GM12878 (cell line): ENCODE measurements around the gene GSTM2.

ENCODE experiments used
- BHLHE40 ChIP-seq, 2 experiments: fragments of 450-650 bp in 1 of 2; IDR thresholded peaks; 2 replicates each; pipeline ENCODE4 v1.6.1; 2011 to 2017; ENCODE audit warnings: low read depth in 2 of 2, borderline replicate concordance in 1 of 2, improper control_type of control experiment in 1 of 2, low read length in 1 of 2, mild to moderate bottlenecking in 1 of 2
- CBX3 ChIP-seq: fragments of 200-600 bp; sonication (generic); IDR thresholded peaks from 2 replicates; pipeline ENCODE4 v1.6.1; 2016; ENCODE audit warnings: low read depth, borderline replicate concordance
- CTCF ChIP-seq, 3 experiments: IDR thresholded peaks in 2 of 3; conservative IDR thresholded peaks in 1 of 3; 2 replicates each; pipeline ENCODE4 v1.5.1; 2011; ENCODE audit warnings: low read depth in 3 of 3, low read length in 3 of 3, mild to moderate bottlenecking in 3 of 3, control low read depth in 2 of 3, moderate library complexity in 2 of 3, inconsistent platforms in 1 of 3, mixed read lengths in 1 of 3; ENCODE audit not compliant: control insufficient read depth in 2 of 3, insufficient read depth in 1 of 3; ENCODE audit errors: extremely low read depth in 1 of 3
- EP300 ChIP-seq, 2 experiments: fragments of 150-350 bp in 1 of 2; IDR thresholded peaks; 2 replicates each; pipeline ENCODE4 v1.6.1; 2011 to 2012; ENCODE audit warnings: low read depth in 2 of 2, low read length in 2 of 2, borderline replicate concordance in 1 of 2, improper control_type of control experiment in 1 of 2, inconsistent platforms in 1 of 2; ENCODE audit not compliant: control insufficient read depth in 1 of 2
- EZH2 ChIP-seq: IDR thresholded peaks from 2 replicates; pipeline ENCODE4 v1.6.1; 2012; ENCODE audit warnings: low read depth, mild to moderate bottlenecking, control low read depth, inconsistent platforms, low read length, borderline replicate concordance; ENCODE audit not compliant: control insufficient read depth
- FOXK2 ChIP-seq: fragments of 450-650 bp; IDR thresholded peaks from 2 replicates; pipeline ENCODE4 v1.6.1; 2017; ENCODE audit warnings: mild to moderate bottlenecking, moderate library complexity
- LARP7 ChIP-seq: fragments of 450-650 bp; IDR thresholded peaks from 2 replicates; pipeline ENCODE4 v1.6.1; 2017; ENCODE audit warnings: mild to moderate bottlenecking
- MAX ChIP-seq: IDR thresholded peaks from 2 replicates; pipeline ENCODE4 v1.6.1; 2012; ENCODE audit warnings: low read depth, low read length, improper control_type of control experiment
- MXI1 ChIP-seq: fragments of 150-350 bp; IDR thresholded peaks from 2 replicates; pipeline ENCODE4 v1.6.1; 2011; ENCODE audit warnings: low read depth, mild to moderate bottlenecking, inconsistent platforms, low read length, improper control_type of control experiment
- POLR2A ChIP-seq: IDR thresholded peaks from 2 replicates; pipeline ENCODE4 v1.6.1; 2011; ENCODE audit warnings: low read depth, mild to moderate bottlenecking, low read length
- POLR2AphosphoS5 ChIP-seq: IDR thresholded peaks from 2 replicates; pipeline ENCODE4 v1.6.1; 2011; ENCODE audit warnings: mild to moderate bottlenecking, low read length, inconsistent platforms

GRCh38 chr1:109654519-109654918 lies 13.3 kb upstream of the GSTM2 start:
- no peak for TF ChIP-seq POLR2A
- TF ChIP-seq BHLHE40 (IDR thresholded peaks at IDR 0.05; ENCODE audit: borderline replicate concordance in 1 of 2, low read depth in 2 of 2, low read length in 1 of 2): no peak
- TF ChIP-seq EZH2: no peak
- no peak for TF ChIP-seq POLR2AphosphoS5
- TF ChIP-seq MAX: no peak
- TF ChIP-seq FOXK2: no peak
- no peak for TF ChIP-seq CTCF (IDR thresholded peaks at IDR 0.05 in 2 of 3, conservative IDR thresholded peaks at IDR 0.05 in 1 of 3; ENCODE audit: control insufficient read depth in 2 of 3, extremely low read depth in 1 of 3, insufficient read depth in 1 of 3, low read depth in 3 of 3, low read length in 3 of 3)
- TF ChIP-seq CBX3: no peak
- TF ChIP-seq EP300 (IDR thresholded peaks at IDR 0.05; ENCODE audit: borderline replicate concordance in 1 of 2, control insufficient read depth in 1 of 2, low read depth in 2 of 2, low read length in 2 of 2): no peak
- TF ChIP-seq LARP7: no peak
- no peak for TF ChIP-seq MXI1
